Iris pigment epithelial cell (primary cell): ENCODE data around the gene MAML2.

Experiments
- DNase-seq: peaks from one replicate; pipeline ENCODE4 v3.0.0-alpha.2; 2011; ENCODE audit warnings: low read depth

Gene MAML2

GRCh38 chr11:95964281-95964680 is 378.7 kb downstream of the MAML2 start:
- no peak for DNase-seq

DNA sequence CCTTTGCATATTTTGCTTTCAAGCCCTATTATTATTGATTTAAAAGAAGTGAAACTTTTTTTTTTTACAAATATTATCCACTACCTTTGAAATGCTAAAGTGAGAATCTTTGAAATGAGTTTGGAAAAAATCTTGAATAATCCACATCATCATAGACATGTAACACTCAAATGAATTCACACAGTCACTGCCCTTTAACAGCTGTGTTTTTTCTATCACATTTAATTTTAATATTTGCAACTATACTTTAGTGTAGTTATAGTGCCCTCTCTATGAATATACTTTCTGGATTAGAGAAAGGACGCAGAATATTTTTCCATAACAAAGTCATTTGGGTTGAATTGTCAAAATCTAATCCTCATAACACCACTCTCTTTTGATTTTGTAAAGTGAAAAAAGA is 381.2 kb downstream of the MAML2 start:
- no peak for DNase-seq

DNA sequence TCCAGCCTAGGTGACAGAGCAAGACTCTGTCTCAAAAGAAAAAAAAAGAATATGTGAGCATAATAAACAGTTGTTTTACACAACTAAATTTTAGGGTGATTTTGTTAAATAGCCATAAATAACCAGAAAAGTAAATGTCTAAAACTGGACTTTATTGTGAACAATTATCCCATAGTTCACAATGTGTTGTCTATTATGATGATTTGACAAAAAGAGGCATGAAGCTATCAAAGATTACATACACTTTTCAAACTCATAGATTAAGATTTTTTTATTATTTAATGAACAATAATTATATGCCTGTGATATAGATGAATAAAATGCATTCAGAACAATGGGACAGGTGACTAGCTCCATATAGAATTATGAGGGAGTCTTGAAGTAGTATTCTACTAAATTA is 392.1 kb downstream of the MAML2 start:
- no peak for DNase-seq

GRCh38 chr11:95948637-95949036 is 394.4 kb downstream of the MAML2 start:
- no peak for DNase-seq

- no peak for DNase-seq
These were observed 398.4 kb downstream of the MAML2 start for GRCh38 chr11:95944623-95945022.

DNA sequence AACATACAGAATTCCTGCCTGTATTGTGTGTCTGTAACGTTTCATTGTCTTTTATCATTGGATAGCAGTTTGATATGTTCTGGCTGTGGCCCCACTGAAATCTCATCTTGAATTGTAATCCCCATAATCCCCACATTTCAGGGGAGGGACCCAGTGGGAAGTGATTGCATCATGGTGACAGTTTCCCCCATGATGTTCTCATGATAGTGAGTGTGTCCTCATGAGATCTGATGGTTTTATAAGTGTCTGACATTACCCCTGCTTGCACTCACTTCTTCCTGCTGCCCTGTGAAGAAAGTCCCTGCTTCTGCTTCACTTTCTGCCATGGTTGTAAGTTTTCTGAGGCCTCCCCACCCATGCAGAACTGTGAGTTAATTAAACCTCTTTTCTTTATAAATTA is 399.4 kb downstream of the MAML2 start:
- no peak for DNase-seq

DNA sequence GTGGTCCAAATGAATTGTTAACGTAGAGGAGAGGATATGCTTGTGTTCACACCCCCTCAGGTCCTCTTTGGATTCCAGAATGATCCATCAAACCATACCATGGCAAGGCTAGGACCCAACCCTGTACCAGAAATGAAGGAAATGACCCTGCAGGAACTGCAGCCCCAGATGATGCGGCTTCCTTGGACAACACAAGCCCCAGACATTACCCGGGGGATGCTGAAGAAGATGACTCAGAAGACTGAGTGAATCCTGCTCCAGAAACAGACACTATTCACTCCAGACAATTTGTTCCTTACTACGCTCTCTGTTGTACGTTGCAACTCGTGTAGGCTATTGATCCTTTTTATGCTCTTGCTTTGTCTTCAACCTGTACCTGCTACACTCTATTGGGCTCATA is 403.9 kb downstream of the MAML2 start:
- no peak for DNase-seq

- no peak for DNase-seq
These were observed 405.6 kb downstream of the MAML2 start for GRCh38 chr11:95937358-95937757.

DNA sequence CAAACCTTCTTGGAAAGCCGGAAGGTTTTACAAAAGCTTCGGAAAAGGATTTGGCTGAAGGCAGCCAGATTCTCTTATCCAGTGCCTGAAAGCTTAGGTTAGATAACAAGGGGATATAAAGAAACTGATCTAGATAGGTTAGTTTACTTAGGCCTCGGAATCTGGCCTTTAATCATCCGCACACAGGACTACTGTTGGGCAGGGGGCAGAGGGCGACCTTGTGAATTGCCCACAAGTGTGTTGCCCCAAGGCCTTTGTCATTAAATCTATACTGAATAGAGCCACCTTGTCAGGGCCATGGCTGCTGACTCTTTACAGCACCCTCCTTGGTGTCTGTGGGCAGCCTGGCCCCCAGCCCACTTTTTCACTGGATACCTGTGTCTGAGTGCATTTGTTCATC is 409.4 kb downstream of the MAML2 start:
- DNase-seq = no peak

GRCh38 chr11:95931916-95932315 is 411.1 kb downstream of the MAML2 start:
- DNase-seq = no peak

DNA sequence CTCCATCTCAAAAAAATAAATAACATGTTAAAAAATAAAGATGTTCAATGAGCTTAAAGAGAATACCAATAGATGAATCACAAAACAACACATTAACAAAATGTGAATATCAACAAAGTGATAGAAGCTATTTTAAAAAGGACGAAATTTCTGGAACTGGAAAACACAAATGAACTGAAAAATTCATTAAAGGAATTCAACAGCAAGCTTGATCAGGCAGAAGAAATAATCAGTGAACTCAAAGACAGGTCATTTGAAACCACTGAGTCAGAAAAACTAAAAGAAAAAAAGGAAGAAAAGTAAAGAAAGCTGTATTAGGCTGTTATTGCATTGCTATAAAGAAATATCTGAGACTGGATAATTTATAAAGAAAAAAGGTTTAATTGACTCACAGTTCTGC is 412.0 kb downstream of the MAML2 start:
- no peak for DNase-seq

GRCh38 chr11:95926726-95927125 is 416.3 kb downstream of the MAML2 start:
- no peak for DNase-seq
